Right hindlimb (tissue), 1 donor: Measurements from ENCODE around the gene SUSD6.
A peak's percentile ranks its signal among the peaks of the same experiment; 100 is the strongest.

Source experiments
- DNase-seq: peaks from one replicate; pipeline ENCODE4 v3.0.0-alpha.2; 2018

Gene SUSD6

DNA sequence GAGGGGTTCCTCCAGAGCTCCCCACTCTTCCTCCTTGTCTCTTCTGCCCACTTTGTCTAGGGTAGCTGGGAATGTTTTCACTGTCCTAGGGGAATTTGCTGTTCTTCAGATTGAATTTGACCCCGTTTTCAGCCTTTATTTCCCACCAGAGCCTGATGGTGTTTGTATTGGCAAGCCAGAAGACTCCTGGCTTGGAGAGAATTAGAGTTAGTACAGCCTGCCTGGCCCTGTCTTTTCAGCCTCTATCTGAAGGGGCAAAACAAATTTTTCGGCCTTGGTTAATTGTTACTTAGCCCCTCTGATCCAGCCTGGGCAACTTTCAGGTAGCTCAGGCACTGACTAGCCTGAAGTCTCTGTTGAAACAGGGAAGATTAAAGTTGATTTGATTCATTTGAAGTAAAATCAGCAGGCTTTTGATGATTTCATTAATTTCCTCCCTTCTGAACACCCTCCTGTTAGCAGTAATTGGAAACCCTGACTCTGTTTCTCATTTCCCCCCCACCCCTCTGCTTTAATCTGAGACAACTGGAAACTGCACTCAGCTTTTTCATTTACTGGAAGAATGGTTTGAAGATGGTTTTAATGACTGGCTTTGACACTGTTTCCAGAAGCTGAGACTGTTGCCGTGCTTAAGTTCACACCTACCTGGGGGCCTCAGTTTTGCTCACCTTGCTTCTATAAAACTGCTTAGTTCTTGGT is 63.3 kb downstream of the SUSD6 start:
- no peak for DNase-seq

DNA sequence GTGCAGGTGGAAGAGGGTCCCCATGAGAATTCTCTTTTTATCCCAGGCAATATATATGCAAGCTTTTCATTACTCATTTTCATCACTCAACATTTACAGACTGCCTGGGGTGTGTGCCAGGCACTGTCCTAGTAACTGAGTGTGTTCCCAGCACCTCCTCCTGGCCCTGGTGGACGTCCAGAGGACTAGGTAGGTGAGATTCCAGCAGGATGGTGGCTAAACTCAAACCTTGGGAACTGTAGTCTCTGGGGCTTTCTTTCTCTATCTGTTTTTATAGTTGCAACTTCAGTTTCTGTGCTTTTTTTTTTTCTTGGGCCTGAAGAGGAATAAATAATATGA is 63.8 kb downstream of the SUSD6 start:
- DNase-seq: no peak

DNA sequence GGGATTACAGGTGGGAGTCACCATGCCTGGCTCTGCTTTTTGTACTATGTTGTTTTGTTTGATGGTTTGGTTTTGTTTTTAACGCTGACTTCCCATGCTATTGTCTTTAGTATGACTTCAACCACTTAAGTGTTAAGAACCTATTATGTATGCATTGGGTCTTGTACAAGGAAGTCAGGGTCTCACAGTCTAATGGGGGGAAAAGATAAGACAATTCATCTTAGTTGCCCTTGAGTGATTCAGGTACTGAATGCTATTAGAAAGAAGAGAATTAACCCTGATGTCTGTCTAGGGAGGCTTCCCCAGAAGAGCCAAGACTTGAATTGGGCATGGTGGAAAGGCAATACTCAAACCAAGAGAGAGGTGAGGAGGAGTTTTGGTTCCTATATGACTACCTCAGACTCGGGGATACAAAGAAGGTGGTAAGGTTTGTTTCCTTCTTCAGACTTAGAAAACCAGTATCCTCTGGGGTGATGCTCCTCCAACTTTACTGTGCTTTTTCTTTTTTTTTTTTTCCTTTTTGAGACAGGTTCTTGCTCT is 64.6 kb downstream of the SUSD6 start:
- no peak for DNase-seq

DNA sequence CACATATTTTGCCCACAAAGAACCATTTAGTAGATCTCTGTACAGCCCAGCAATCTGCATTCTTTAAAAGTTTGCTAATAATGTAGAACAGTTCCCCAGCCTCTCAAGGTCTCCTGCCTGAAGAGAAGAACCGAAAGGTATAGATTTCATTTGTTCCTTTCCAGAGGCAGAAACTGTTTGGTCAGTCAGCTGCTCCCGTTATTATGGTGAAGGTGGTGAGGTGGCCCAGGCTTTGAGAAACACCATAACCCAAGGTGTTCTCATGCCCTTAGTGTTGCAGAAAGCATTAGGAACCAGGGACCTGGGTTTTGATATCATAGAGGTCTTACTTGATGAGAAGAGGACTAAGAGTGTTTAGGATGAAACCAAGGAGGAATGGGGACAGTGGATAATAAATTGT is 65.3 kb downstream of the SUSD6 start:
- DNase-seq: no peak

GRCh38 chr14:69680297-69680696 is 68.9 kb downstream of the SUSD6 start:
- DNase-seq: no peak

- no peak for DNase-seq
These were observed 70.7 kb downstream of the SUSD6 start for GRCh38 chr14:69682136-69682535.

GRCh38 chr14:69682621-69683263 is 71.3 kb downstream of the SUSD6 start:
- DNase-seq: no peak

DNA sequence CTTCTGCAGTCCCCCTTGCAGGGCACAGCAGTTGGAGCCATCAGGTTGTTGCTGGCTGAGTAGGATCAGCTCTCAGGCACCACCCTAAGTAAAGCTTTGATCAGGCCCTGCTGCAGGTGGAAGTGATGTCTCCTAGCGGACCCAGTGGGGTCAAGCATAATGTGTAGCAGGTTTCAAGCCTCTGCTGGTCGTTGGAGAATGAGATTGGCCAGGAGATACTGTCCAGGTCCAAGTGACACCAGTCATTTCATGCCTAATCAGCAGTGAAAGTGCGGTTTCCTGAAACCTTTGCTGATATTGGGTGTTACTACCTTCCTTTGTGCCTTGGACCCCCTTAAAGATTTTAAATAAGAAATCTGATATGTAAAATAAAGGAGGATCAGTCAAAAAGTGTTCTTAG is 72.6 kb downstream of the SUSD6 start:
- no peak for DNase-seq

DNA sequence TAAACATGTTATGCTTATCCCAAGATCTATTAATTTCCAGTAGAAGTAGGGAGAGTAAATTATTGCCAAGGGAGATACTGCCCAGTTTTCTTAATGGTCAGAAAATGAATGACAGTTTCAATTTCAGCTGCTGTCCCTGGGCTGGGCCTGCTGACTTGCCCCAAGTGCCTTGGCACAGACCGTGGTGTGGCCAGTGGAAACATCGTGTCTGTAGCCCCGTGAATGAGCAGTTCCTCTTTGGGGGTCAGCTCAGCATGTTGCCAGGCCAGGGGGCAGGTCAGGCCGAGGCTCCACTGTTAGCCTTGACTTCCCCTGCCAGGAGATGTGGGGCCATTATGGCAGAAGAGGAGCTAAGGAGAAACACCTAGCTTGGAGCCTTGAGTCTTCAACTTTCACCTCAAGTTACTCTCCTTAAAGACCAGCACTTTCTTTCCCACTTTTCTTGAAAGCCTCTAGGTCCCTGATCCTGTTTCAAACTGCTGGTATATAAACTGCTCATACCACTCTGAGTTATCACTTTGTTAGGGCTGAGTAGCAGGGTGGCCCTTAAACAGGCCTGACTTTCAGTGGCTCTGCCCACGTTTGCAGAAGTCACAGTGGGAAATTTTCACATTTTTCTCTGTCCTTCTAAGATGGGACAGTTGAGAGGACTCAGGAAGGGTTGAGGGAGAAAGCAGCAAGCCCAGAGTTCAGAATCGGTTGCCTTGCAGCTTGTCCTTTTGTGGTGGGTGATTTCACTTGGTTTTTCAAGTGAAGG is 73.2 kb downstream of the SUSD6 start:
- DNase-seq: no peak

DNA sequence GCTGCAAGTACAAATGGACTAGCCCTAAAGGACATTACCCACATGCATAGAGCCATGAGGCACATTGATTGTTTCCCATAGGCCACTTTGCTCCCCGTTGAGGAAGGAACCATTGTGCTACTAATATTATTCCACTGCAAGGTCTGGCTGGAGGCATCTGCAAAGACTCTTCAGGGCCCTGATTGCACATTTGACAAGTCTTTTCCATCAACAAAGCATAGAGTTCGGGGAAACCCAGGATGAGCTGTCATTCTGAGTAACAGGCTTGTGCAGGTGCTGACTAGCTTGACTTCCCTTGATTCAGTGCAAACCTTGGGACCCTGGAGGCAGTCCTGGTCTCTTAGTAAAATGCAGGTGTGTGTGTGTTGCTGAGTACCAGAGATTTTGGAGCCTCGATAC is 73.8 kb downstream of the SUSD6 start:
- DNase-seq: no peak

- peak; percentile 79 for DNase-seq
These were observed 74.3 kb downstream of the SUSD6 start for GRCh38 chr14:69685716-69686115.

GRCh38 chr14:69687606-69688298 is 76.4 kb downstream of the SUSD6 start:
- peak; percentile 57 for DNase-seq

DNA sequence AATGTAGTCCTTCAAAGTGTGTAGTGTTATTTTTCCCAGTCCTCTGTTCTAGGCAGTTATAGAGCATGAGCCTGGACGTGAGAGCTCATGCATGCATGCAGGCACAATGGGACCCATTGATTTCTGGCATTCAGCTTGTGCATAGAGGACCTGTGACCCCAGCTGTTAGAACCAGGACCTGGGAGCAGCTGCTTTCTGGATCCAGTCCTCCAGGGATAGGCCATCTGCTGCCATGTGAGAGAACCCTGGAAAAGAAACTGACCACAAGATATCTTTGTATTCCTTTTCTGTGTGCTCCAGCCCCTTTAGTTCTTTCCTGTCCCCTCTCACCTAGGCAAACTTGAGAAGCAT is 76.9 kb downstream of the SUSD6 start:
- peak; percentile 56 for DNase-seq

GRCh38 chr14:69690042-69690441 is 78.6 kb downstream of the SUSD6 start:
- DNase-seq: no peak

DNA sequence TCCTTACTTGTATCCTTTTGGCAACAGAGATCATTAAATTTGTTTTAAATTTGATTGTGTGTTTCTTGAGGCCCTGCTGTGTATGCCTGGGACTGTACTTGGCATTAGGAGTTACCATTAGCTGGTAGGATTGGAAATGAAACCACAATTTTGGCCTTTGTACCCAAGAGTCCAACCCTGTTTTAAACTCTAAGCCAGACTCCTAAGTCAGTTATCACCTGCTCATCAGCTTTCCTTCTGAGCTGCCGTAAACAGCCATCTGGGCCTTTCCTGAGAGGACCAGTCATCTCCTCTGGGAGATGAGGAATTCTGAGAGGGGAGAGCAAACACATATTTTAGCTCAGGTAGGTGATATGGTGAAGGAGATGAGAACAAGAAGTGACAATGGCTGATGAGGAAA is 81.2 kb downstream of the SUSD6 start:
- DNase-seq: no peak

DNA sequence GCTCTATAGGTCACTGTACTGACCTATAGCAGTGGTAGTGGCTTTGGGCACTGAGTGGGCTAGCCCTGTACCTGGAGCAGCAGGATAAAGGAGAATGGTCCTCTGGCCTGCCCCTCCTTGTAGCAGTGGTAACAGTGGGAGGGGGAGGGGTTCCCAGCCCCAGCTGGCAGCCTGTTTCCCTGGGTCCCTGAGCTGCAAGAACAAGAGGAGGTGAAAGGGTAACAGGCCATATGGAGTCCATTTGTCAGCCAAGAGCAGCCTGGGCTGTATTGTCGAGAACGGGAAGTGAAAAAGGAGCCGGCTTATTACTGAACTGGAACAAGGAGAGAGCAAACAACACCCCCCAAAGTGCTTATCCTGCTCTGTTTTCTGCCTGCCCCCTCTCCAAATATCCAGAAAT is 81.7 kb downstream of the SUSD6 start:
- peak; percentile 62 for DNase-seq

- no peak for DNase-seq
These were observed 82.7 kb downstream of the SUSD6 start for GRCh38 chr14:69693801-69694729.

DNA sequence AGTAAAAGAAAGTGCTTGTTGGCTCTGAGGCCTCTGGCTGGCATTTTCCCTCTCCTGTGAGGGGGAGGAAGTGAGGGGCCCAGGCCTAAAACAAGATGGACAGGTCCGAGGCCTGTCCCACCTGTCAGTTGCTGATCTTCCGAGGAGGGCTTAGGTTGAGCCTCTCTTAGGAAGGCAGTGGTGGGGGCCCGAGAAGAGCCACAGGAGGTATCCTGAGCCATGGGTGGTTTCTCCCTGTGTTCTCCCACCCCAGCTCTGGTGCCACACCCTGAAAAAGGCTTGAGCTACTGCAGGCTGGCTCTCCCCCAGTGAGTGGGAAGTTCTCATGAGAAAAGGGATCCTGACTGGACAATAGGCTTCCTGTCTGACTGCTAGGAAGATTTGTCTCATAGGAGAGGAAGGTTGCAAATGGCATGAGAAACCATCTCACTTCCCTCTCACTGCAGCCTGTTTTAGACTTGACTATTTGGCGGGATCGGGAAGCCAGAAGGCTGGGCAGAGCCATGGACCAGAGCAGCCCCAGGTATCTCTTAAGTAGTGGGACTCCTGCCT is 83.4 kb downstream of the SUSD6 start:
- no peak for DNase-seq

GRCh38 chr14:69695322-69696203 is 84.2 kb downstream of the SUSD6 start:
- DNase-seq: no peak

GRCh38 chr14:69696204-69696527 is 84.8 kb downstream of the SUSD6 start:
- no peak for DNase-seq
